H1 (cell line): ENCODE measurements around the gene NWD2. TPM values are rescaled to one million over a fixed set of nuclear protein-coding genes. Genes with fewer than 3 reads are reported as not detected.

ENCODE experiments used
- CTCF ChIA-PET: fragments of 300-600 bp; sonication (Branson Sonifier 250); formaldehyde crosslinking; loops from one replicate; lab custom pipeline; 2021; ENCODE audit not compliant: partially characterized antibody; lab: Charles Lee
- POLR2A ChIA-PET: fragments of 300-600 bp; sonication (Branson Sonifier 250); formaldehyde crosslinking; loops from one replicate; lab custom pipeline; 2021; ENCODE audit warnings: inconsistent platforms; ENCODE audit not compliant: partially characterized antibody; lab: Charles Lee
- DNase-seq, 2 experiments: peaks; one replicate each; pipeline versions ENCODE4 v3.0.0 to v3.0.0-alpha.2; 2010 to 2022; ENCODE audit warnings: low spot score in 2 of 2, low read depth in 1 of 2, mixed read lengths in 1 of 2
- FAIRE-seq: peaks from 2 replicates; lab custom pipeline; 2011; peaks lifted over from hg19 to GRCh38; lab: Jason Lieb, UNC
- H2AFZ ChIP-seq: 2 replicates; pipeline ENCODE4 v1.8.1; 2012; ENCODE audit warnings: low read length, inconsistent platforms
- H2AK5ac ChIP-seq: 2 replicates; pipeline ENCODE4 v1.6.1; 2013; ENCODE audit warnings: low read depth, low read length
- H2BK120ac ChIP-seq: replicated peaks from 2 replicates; pipeline ENCODE3; 2013; ENCODE audit warnings: low read depth, low read length, inconsistent platforms
- H2BK12ac ChIP-seq: 2 replicates; pipeline ENCODE4 v1.6.1; 2013; ENCODE audit warnings: low read depth, low read length
- H2BK15ac ChIP-seq: 2 replicates; pipeline ENCODE4 v1.6.1; 2013; ENCODE audit warnings: low read length
- H2BK20ac ChIP-seq: 2 replicates; pipeline ENCODE4 v1.6.1; 2013; ENCODE audit warnings: low read length
- H2BK5ac ChIP-seq: 2 replicates; pipeline ENCODE4 v1.6.1; 2013; ENCODE audit warnings: low read depth, low read length
- H3K14ac ChIP-seq: 2 replicates; pipeline ENCODE4 v1.6.1; 2013; ENCODE audit warnings: inconsistent platforms; ENCODE audit not compliant: insufficient read length
- H3K18ac ChIP-seq: 2 replicates; pipeline ENCODE4 v1.6.1; 2013; ENCODE audit warnings: low read length; ENCODE audit errors: extremely low read depth
- H3K23ac ChIP-seq: 2 replicates; pipeline ENCODE4 v1.6.1; 2013; ENCODE audit warnings: inconsistent platforms; ENCODE audit not compliant: insufficient read length
- H3K23me2 ChIP-seq: 2 replicates; pipeline ENCODE4 v1.6.1; 2013; ENCODE audit warnings: low read depth, low read length
- H3K27ac ChIP-seq: 2 replicates; pipeline ENCODE4 v1.6.1; 2011; ENCODE audit warnings: low read depth, low read length, inconsistent platforms
- H3K27me3 ChIP-seq, 4 experiments: replicated peaks in 1 of 4; 1 replicate in 1 of 4; 2 replicates in 3 of 4; pipeline versions ENCODE4 v1.6.1 to v1.8.1; 2011 to 2013; ENCODE audit warnings: low read length in 3 of 4, mild to moderate bottlenecking in 3 of 4, inconsistent platforms in 2 of 4, mixed read lengths in 2 of 4, moderate library complexity in 1 of 4; ENCODE audit not compliant: control insufficient read depth in 3 of 4, insufficient read depth in 3 of 4; ENCODE audit errors: extremely low read depth in 1 of 4
- H3K36me3 ChIP-seq, 4 experiments: 2 replicates each; pipeline versions ENCODE4 v1.6.1 to v1.8.1; 2011 to 2013; ENCODE audit warnings: mild to moderate bottlenecking in 4 of 4, low read length in 3 of 4, moderate library complexity in 2 of 4, control low read depth in 1 of 4, inconsistent platforms in 1 of 4; ENCODE audit not compliant: insufficient read depth in 4 of 4, control insufficient read depth in 2 of 4
- H3K4ac ChIP-seq: replicated peaks from 2 replicates; pipeline ENCODE3; 2013; ENCODE audit warnings: low read length, low read depth, mixed read lengths, inconsistent platforms; ENCODE audit not compliant: insufficient read length
- H3K4me1 ChIP-seq, 4 experiments: replicated peaks in 1 of 4; 1 replicate in 1 of 4; 2 replicates in 3 of 4; pipeline versions ENCODE4 v1.6.1 to v1.8.1; 2011 to 2013; ENCODE audit warnings: low read length in 3 of 4, inconsistent platforms in 2 of 4, mixed read lengths in 1 of 4; ENCODE audit not compliant: insufficient read depth in 4 of 4, control insufficient read depth in 3 of 4
- H3K4me2 ChIP-seq, 2 experiments: 2 replicates each; pipeline versions ENCODE4 v1.6.1 to v1.8.1; 2011 to 2013; ENCODE audit warnings: low read depth in 2 of 2, low read length in 2 of 2, control low read depth in 1 of 2, inconsistent platforms in 1 of 2, mild to moderate bottlenecking in 1 of 2; ENCODE audit not compliant: insufficient read depth in 1 of 2
- H3K4me3 ChIP-seq, 4 experiments: fragments of 200-600, 300-600 bp in 1 of 4; sonication (generic), shearing (Covaris generic), sonication (Bioruptor Twin) in 1 of 4; 2 replicates each; pipeline versions ENCODE4 v1.5.1 to v1.8.1; 2011 to 2016; ENCODE audit warnings: low read length in 4 of 4, low read depth in 3 of 4, control low read depth in 2 of 4, inconsistent platforms in 2 of 4, mild to moderate bottlenecking in 2 of 4, mixed read lengths in 1 of 4, moderate library complexity in 1 of 4; ENCODE audit not compliant: insufficient read depth in 2 of 4; ENCODE audit errors: extremely low read depth in 1 of 4
- H3K56ac ChIP-seq: replicated peaks from 2 replicates; pipeline ENCODE3; 2013; ENCODE audit warnings: low read depth, mild to moderate bottlenecking, mixed read lengths, low read length, inconsistent platforms; ENCODE audit not compliant: insufficient read length
- H3K79me1 ChIP-seq: 2 replicates; pipeline ENCODE4 v1.6.1; 2013; ENCODE audit warnings: low read depth, low read length, control low read depth
- H3K79me2 ChIP-seq, 2 experiments: 2 replicates each; pipeline versions ENCODE4 v1.6.1 to v1.8.1; 2012 to 2013; ENCODE audit warnings: low read length in 2 of 2, mild to moderate bottlenecking in 2 of 2, inconsistent platforms in 1 of 2; ENCODE audit not compliant: insufficient read depth in 2 of 2, control insufficient read depth in 1 of 2
- H3K9ac ChIP-seq, 4 experiments: replicated peaks in 1 of 4; 1 replicate in 1 of 4; 2 replicates in 3 of 4; pipeline versions ENCODE4 v1.6.1 to v1.8.1; 2011 to 2013; ENCODE audit warnings: low read depth in 3 of 4, low read length in 3 of 4, control low read depth in 2 of 4, mild to moderate bottlenecking in 2 of 4, moderate library complexity in 2 of 4, inconsistent platforms in 1 of 4; ENCODE audit errors: extremely low read depth in 1 of 4
- H3K9me3 ChIP-seq, 2 experiments: 2 replicates each; pipeline versions ENCODE4 v1.6.1 to v1.8.1; 2012 to 2013; ENCODE audit warnings: mild to moderate bottlenecking in 2 of 2, moderate library complexity in 2 of 2, control low read depth in 1 of 2, inconsistent platforms in 1 of 2, low read depth in 1 of 2, low read length in 1 of 2, mixed read lengths in 1 of 2; ENCODE audit not compliant: insufficient read depth in 2 of 2
- H4K20me1 ChIP-seq, 2 experiments: replicated peaks in 1 of 2; 2 replicates each; pipeline versions ENCODE3 to v1.8.1; 2011 to 2013; ENCODE audit warnings: inconsistent platforms in 2 of 2, low read length in 2 of 2, mild to moderate bottlenecking in 1 of 2; ENCODE audit not compliant: insufficient read depth in 2 of 2, control insufficient read depth in 1 of 2
- H4K5ac ChIP-seq: 2 replicates; pipeline ENCODE4 v1.6.1; 2013; ENCODE audit warnings: low read length, low read depth, mixed read lengths, inconsistent platforms; ENCODE audit not compliant: insufficient read length
- H4K8ac ChIP-seq: 2 replicates; pipeline ENCODE4 v1.8.0; 2013; ENCODE audit warnings: mild to moderate bottlenecking, moderate library complexity, low read length, inconsistent platforms; ENCODE audit not compliant: insufficient read depth; ENCODE audit errors: extremely low read depth
- H4K91ac ChIP-seq: replicated peaks from 2 replicates; pipeline ENCODE3; 2013; ENCODE audit warnings: low read length, mixed read lengths, inconsistent platforms; ENCODE audit not compliant: insufficient read length
- BCL11A ChIP-seq, 2 experiments: IDR thresholded peaks; one replicate each; pipeline ENCODE4 v1.6.1; 2011; ENCODE audit warnings: low read depth in 2 of 2, low read length in 2 of 2, mild to moderate bottlenecking in 2 of 2
- CHD2 ChIP-seq: IDR thresholded peaks from 2 replicates; pipeline ENCODE4 v1.6.1; 2012; ENCODE audit warnings: low read length, improper control_type of control experiment
- CREB1 ChIP-seq: IDR thresholded peaks from 2 replicates; pipeline ENCODE4 v1.6.1; 2012; ENCODE audit warnings: inconsistent platforms
- EGR1 ChIP-seq: IDR thresholded peaks from 2 replicates; pipeline ENCODE4 v1.6.1; 2011; ENCODE audit warnings: low read depth, low read length, borderline replicate concordance
- FOSL1 ChIP-seq: IDR thresholded peaks from 2 replicates; pipeline ENCODE4 v1.6.1; 2011; ENCODE audit warnings: mild to moderate bottlenecking, low read depth, low read length, moderate library complexity; ENCODE audit not compliant: insufficient read depth
- JUND ChIP-seq: IDR thresholded peaks from 2 replicates; pipeline ENCODE4 v1.6.1; 2011; ENCODE audit warnings: mild to moderate bottlenecking, improper control_type of control experiment, low read length
- KDM5A ChIP-seq: fragments of 200-600 bp; IDR thresholded peaks from 2 replicates; pipeline ENCODE4 v1.7.1; 2012; ENCODE audit warnings: mild to moderate bottlenecking, low read length, inconsistent platforms, mixed read lengths
- NANOG ChIP-seq: IDR thresholded peaks from 2 replicates; pipeline ENCODE4 v1.6.1; 2011; ENCODE audit warnings: low read length, low read depth, mild to moderate bottlenecking, inconsistent platforms; ENCODE audit not compliant: insufficient read depth, poor library complexity, severe bottlenecking
- SIRT6 ChIP-seq: IDR thresholded peaks from one replicate; pipeline ENCODE4 v1.7.1; 2012; ENCODE audit warnings: low read length, inconsistent platforms
- SIX5 ChIP-seq: IDR thresholded peaks from 2 replicates; pipeline ENCODE4 v1.6.1; 2011; ENCODE audit warnings: mild to moderate bottlenecking, low read depth, low read length
- SP1 ChIP-seq: IDR thresholded peaks from 2 replicates; pipeline ENCODE4 v1.6.1; 2011; ENCODE audit warnings: low read depth, low read length
- TAF1 ChIP-seq: IDR thresholded peaks from 2 replicates; pipeline ENCODE4 v1.6.1; 2011; ENCODE audit warnings: mild to moderate bottlenecking, low read depth, low read length
- YY1 ChIP-seq: IDR thresholded peaks from 2 replicates; pipeline ENCODE4 v1.6.1; 2011; ENCODE audit warnings: low read depth, mild to moderate bottlenecking, low read length
- WGBS, 2 experiments: shearing (Covaris generic) in 1 of 2; methylation state at CpG; one replicate each; pipeline versions ENCODE4 v1.1.6 to v1.1.7; 2013 to 2015; ENCODE audit warnings: low lambda C conversion rate in 2 of 2, mixed read lengths in 2 of 2, inconsistent platforms in 1 of 2, low coverage in 1 of 2, missing lambda C conversion rate in 1 of 2; ENCODE audit not compliant: insufficient replicate concordance in 2 of 2, insufficient coverage in 1 of 2, insufficient read length in 1 of 2; ENCODE audit errors: extremely low coverage in 1 of 2, missing lambda C conversion rate in 1 of 2; 5-methylcytosine and 5-hydroxymethylcytosine counted together
- polyA plus RNA-seq, 7 experiments: library from polyadenylated mRNA; depleted of rRNA in 3 of 7; stranded (reverse) in 5 of 7; unstranded in 2 of 7; fragments of >200 nt in 5 of 7; fragments of 200-250 nt in 2 of 7; gene quantifications; 1 replicate in 5 of 7; 2 replicates in 1 of 7; 4 replicates in 1 of 7; pipeline versions ENCODE4 v1.2.1 to v1.2.3, GENCODE V29; 2011 to 2013; ENCODE audit warnings: missing spikeins in 2 of 7, mixed read lengths in 2 of 7
- total RNA-seq: library from RNA; stranded (reverse); fragmentation: NEBNext Ultra II Directional; extraction: Animal tissue kit (Norgen Biotek cat#: 25700); gene quantifications from 2 replicates; pipeline ENCODE4 v1.2.1, GENCODE V29; 2021
- TF ChIP-seq, protein P1 (sequence below): IDR thresholded peaks from 2 replicates; pipeline ENCODE4 v1.6.1; 2011; ENCODE audit warnings: low read depth, mild to moderate bottlenecking, low read length; ENCODE audit not compliant: insufficient read depth
- TF ChIP-seq, protein P2 (sequence below): IDR thresholded peaks from 2 replicates; pipeline ENCODE4 v1.6.1; 2012; ENCODE audit warnings: inconsistent platforms

The NWD2 gene
- total and polyA plus RNA-seq, 2 of the 8 experiments (the other 6 are each of a cell fraction or from before 2014, with no cell fraction given), result under 0.01 TPM; not detected in 1

DNA sequence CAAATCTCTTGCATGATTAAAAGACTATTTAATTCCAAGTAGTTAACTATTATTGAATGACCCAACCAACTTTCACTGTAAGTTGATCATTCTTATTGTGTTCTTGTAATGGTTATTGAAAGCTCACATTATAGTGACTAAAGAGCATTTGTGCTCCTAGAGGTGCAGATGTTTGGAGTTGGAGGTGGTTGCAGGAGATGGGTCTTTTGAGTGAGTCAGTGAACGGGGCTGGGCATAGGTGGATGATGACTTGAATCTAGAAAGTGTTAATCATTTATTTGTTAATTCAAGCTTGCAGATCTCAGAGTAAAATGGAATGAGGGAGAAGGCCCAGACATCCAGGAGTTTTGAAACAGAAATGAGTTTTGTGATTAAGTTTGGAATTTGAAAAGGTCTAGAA, 13.7 kb downstream of the NWD2 start:
- H3K14ac ChIP-seq, result no peak overlapping the region
- no peak overlapping the region for H4K91ac ChIP-seq
- no peaks in the 10 kb centered on the region for H3K36me3 ChIP-seq
- no peak overlapping the region for H3K23ac ChIP-seq
- H3K27me3 ChIP-seq, result no peaks in the 10 kb centered on the region
- no peaks in the 10 kb centered on the region for H4K20me1 ChIP-seq
- H3K79me1 ChIP-seq, result no peaks in the 10 kb centered on the region
- H2BK20ac ChIP-seq, result no peak overlapping the region
- no peak overlapping the region for H2BK15ac ChIP-seq
- no peak overlapping the region for H3K9ac ChIP-seq
- H4K5ac ChIP-seq, result no peak overlapping the region
- no peak overlapping the region for H3K56ac ChIP-seq
- no peak overlapping the region for H4K8ac ChIP-seq
- CTCF ChIA-PET, result interaction anchor here (2.6 kb wide), 1 partner anchor 15 kb away, joined by 6 read pairs; no protein-coding TSS in a partner anchor
- H2AK5ac ChIP-seq, result no peak overlapping the region
- H3K4me1 ChIP-seq, result no peaks in the 10 kb centered on the region
- no peak overlapping the region for H2BK5ac ChIP-seq
- H3K79me2 ChIP-seq, result no peaks in the 10 kb centered on the region
- 88% methylated on average over 1 of the region's 1 CpG; no CpG with 5 or more reads in 1 of the 2 experiments for WGBS, 2 experiments
- POLR2A ChIA-PET, result no interaction called here
- no peak overlapping the region for H2BK120ac ChIP-seq
- no peak overlapping the region for H2BK12ac ChIP-seq
- FAIRE-seq, result no peak
- DNase-seq, result no peak
- no peak overlapping the region for H3K27ac ChIP-seq
- H3K18ac ChIP-seq, result no peak overlapping the region
- no peaks in the 10 kb centered on the region for H3K23me2 ChIP-seq
- H3K4me3 ChIP-seq, result no peak overlapping the region
- no peak overlapping the region for H3K4ac ChIP-seq
- H2AFZ ChIP-seq, result no peak overlapping the region
- H3K9me3 ChIP-seq, result no peaks in the 10 kb centered on the region
- H3K4me2 ChIP-seq, result no peak overlapping the region
- no peak for TF ChIP-seq SIX5
- no peak for TF ChIP-seq TAF1
- TF ChIP-seq, protein P1, sequence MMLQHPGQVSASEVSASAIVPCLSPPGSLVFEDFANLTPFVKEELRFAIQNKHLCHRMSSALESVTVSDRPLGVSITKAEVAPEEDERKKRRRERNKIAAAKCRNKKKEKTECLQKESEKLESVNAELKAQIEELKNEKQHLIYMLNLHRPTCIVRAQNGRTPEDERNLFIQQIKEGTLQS, result no peak
- TF ChIP-seq, protein P2, sequence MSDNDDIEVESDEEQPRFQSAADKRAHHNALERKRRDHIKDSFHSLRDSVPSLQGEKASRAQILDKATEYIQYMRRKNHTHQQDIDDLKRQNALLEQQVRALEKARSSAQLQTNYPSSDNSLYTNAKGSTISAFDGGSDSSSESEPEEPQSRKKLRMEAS, result no peak
- no peak for TF ChIP-seq SIRT6
- TF ChIP-seq EGR1, result no peak
- no peak for TF ChIP-seq BCL11A (IDR thresholded peaks at IDR 0.05; ENCODE audit: low read depth in 2 of 2, low read length in 2 of 2)
- no peak for TF ChIP-seq FOSL1
- no peak for TF ChIP-seq CHD2
- no peak for TF ChIP-seq CREB1
- no peak for TF ChIP-seq KDM5A
- TF ChIP-seq YY1, result no peak
- TF ChIP-seq NANOG, result no peak
- no peak for TF ChIP-seq JUND
- no peak for TF ChIP-seq SP1
